ENCODE measurements around the gene RRM1. TPM values are rescaled to one million over a fixed set of nuclear protein-coding genes. Genes with fewer than 3 reads are reported as not detected.

RRM1 gene
- total and polyA plus RNA-seq, 4 donors, result 8.0 to 69.9 (median 16.3) TPM

- Histone ChIP-seq H3K27ac (ENCODE audit: low read depth in 1 of 2, low read length in 2 of 2) (peak overlapping the region in 1 of 2 donors; percentile 65), H3K36me3 (ENCODE audit: control insufficient read depth in 4 of 4, insufficient read depth in 3 of 4, low read depth in 1 of 4, low read length in 3 of 4) (no peaks in the 10 kb centered on the region), H3K4me1 (ENCODE audit: control insufficient read depth in 4 of 4, insufficient read depth in 4 of 4, low read length in 3 of 4) (peaks cover 2 to 43% (median 28%) of the 10 kb centered on the region in 4 donors), H3K9me3 (ENCODE audit: control insufficient read depth in 4 of 4, low read length in 3 of 4) (no peaks in the 10 kb centered on the region), H3K27me3 (ENCODE audit: control insufficient read depth in 4 of 4, insufficient read depth in 4 of 4, low read length in 3 of 4) (no peaks in the 10 kb centered on the region), H3K4me3 (ENCODE audit: low read depth in 1 of 3, low read length in 3 of 3) (no peak overlapping the region), H3K9ac (ENCODE audit: low read depth in 1 of 2, low read length in 2 of 2) (no peak overlapping the region)
- WGBS, result 72% methylated on average over 3 of the region's 3 CpGs
- DNase-seq (ENCODE audit: low spot score), result no peak
- TF ChIP-seq RAD21 (IDR thresholded peaks at IDR 0.05), result no peak
- no peak for TF ChIP-seq YY1 (IDR thresholded peaks at IDR 0.05)
- no peak for TF ChIP-seq GABPA (IDR thresholded peaks at IDR 0.05 in 1 of 2, conservative IDR thresholded peaks at IDR 0.05 in 1 of 2)
- TF ChIP-seq REST (IDR thresholded peaks at IDR 0.05), result no peak
These were observed 91.0 kb downstream of the RRM1 start for GRCh38 chr11:4185561-4185960.

GRCh38 chr11:4186464-4187054 is 92.0 kb downstream of the RRM1 start:
- Histone ChIP-seq H3K36me3 (ENCODE audit: control insufficient read depth in 4 of 4, insufficient read depth in 3 of 4, low read depth in 1 of 4, low read length in 3 of 4) (no peaks in the 10 kb centered on the region), H3K4me1 (ENCODE audit: control insufficient read depth in 4 of 4, insufficient read depth in 4 of 4, low read length in 3 of 4) (peaks cover 6 to 42% (median 29%) of the 10 kb centered on the region in 4 donors), H3K27me3 (ENCODE audit: control insufficient read depth in 4 of 4, insufficient read depth in 4 of 4, low read length in 3 of 4) (no peaks in the 10 kb centered on the region), H3K9me3 (ENCODE audit: control insufficient read depth in 4 of 4, low read length in 3 of 4) (no peaks in the 10 kb centered on the region), H3K9ac (ENCODE audit: low read depth in 1 of 2, low read length in 2 of 2) (no peak overlapping the region), H3K27ac (ENCODE audit: low read depth in 1 of 2, low read length in 2 of 2) (peak overlapping the region in 1 of 2 donors; percentile 80), H3K4me3 (ENCODE audit: low read depth in 1 of 3, low read length in 3 of 3) (peak overlapping the region in 2 of 3 donors; percentile 49 to 74)
- no peak for TF ChIP-seq REST (IDR thresholded peaks at IDR 0.05)
- peak in 1 of 2 donors; percentile 12 for TF ChIP-seq RXRA (IDR thresholded peaks at IDR 0.05)
- 38% methylated on average over 9 of the region's 9 CpGs for WGBS
- DNase-seq (ENCODE audit: low spot score), result no peak

- TF ChIP-seq YY1 (IDR thresholded peaks at IDR 0.05) (peak; percentile 67), CTCF (IDR thresholded peaks at IDR 0.05; ENCODE audit: low read depth, low read length, missing input control) (peak; percentile 96), RAD21 (IDR thresholded peaks at IDR 0.05) (peak; percentile 91 to 93), NR2F2 (IDR thresholded peaks at IDR 0.05) (no peak), HNF4G (IDR thresholded peaks at IDR 0.05) (no peak)
- peak overlapping the region; percentile 19 to 64 for H3K9ac ChIP-seq (ENCODE audit: low read depth in 1 of 2, low read length in 2 of 2)
- peak overlapping the region; percentile 74 to 80 for H3K27ac ChIP-seq (ENCODE audit: low read depth in 1 of 2, low read length in 2 of 2)
- no peaks in the 10 kb centered on the region for H3K36me3 ChIP-seq (ENCODE audit: control insufficient read depth in 4 of 4, insufficient read depth in 3 of 4, low read depth in 1 of 4, low read length in 3 of 4)
- peaks cover 6 to 39% (median 28%) of the 10 kb centered on the region in 4 donors for H3K4me1 ChIP-seq (ENCODE audit: control insufficient read depth in 4 of 4, insufficient read depth in 4 of 4, low read length in 3 of 4)
- H3K9me3 ChIP-seq (ENCODE audit: control insufficient read depth in 4 of 4, low read length in 3 of 4), result no peaks in the 10 kb centered on the region
- H3K27me3 ChIP-seq (ENCODE audit: control insufficient read depth in 4 of 4, insufficient read depth in 4 of 4, low read length in 3 of 4), result no peaks in the 10 kb centered on the region
- under 1% methylated on average over 83 of the region's 83 CpGs for WGBS
- peak; percentile 92 for DNase-seq (ENCODE audit: low spot score)
- H3K4me3 ChIP-seq (ENCODE audit: low read depth in 1 of 3, low read length in 3 of 3), result peak overlapping the region; percentile 49 to 74 (median 61)
These were observed 92.7 kb downstream of the RRM1 start for GRCh38 chr11:4187055-4187988.
